Stomach (tissue), 4 donors: ENCODE data around the gene NELFB.

Experiments used
- POLR2A ChIP-seq, 4 donors: fragments of 450-650 bp; IDR thresholded peaks; one replicate each; pipeline ENCODE4 v1.6.1; 2016; ENCODE audit warnings: antibody characterized with exemption in 4 of 4, control low read depth in 2 of 4, mild to moderate bottlenecking in 1 of 4, moderate library complexity in 1 of 4
- POLR2AphosphoS5 ChIP-seq, 3 donors: sonication (generic); formaldehyde crosslinking; IDR thresholded peaks; one replicate each; pipeline ENCODE4 v1.6.1; 2016; ENCODE audit warnings: antibody characterized with exemption in 3 of 3
- TF ChIP-seq, protein P1 (sequence below), 7 experiments: fragments of 450-650 bp in 4 of 7; fragments of 200-600 bp in 3 of 7; sonication (generic) in 3 of 7; IDR thresholded peaks; one replicate each; pipeline ENCODE4 v1.5.1; 2016 to 2019; ENCODE audit warnings: antibody characterized with exemption in 7 of 7, control low read depth in 2 of 7, mild to moderate bottlenecking in 1 of 7

DNA sequence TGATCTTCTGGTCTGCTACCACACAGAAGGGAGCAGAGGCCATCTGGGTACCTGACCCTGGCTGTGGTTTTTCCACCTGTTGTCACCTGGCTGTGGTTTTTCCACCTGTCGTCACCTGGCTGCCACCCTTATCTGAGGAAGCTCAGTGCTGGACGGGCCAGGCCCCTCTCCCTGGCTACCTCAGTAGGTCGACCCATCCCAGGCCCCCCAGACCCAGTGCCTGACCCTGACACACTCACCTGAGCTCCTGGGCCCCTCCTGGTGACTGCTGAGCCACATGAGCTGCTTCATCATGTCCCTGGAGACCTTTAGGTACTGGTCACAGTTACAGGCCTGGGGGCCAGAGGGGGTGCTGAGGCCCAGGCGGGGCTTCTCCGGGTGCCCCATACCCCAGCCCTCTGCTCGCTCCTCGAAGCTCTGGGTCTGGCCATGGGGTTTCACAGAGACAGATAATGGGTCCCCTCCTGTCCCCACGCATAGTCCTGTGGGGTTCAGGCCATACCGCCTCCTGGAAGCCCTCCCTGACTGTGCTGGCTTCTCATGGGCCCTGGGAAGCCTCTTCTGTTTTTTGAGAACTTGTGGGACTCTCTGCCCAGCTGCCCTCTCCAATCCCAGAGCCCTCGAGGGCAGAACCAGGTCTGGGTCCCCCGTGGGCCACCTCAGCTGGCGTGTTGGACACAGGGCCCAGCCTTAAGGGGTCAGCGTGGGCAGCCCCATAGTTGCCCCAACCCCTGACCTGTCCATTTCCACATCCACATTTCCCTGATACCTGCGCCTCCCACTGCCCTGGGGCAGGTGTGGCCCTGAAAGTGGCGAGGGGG lies 54.5 kb downstream of the NELFB start:
- TF ChIP-seq, protein P1, sequence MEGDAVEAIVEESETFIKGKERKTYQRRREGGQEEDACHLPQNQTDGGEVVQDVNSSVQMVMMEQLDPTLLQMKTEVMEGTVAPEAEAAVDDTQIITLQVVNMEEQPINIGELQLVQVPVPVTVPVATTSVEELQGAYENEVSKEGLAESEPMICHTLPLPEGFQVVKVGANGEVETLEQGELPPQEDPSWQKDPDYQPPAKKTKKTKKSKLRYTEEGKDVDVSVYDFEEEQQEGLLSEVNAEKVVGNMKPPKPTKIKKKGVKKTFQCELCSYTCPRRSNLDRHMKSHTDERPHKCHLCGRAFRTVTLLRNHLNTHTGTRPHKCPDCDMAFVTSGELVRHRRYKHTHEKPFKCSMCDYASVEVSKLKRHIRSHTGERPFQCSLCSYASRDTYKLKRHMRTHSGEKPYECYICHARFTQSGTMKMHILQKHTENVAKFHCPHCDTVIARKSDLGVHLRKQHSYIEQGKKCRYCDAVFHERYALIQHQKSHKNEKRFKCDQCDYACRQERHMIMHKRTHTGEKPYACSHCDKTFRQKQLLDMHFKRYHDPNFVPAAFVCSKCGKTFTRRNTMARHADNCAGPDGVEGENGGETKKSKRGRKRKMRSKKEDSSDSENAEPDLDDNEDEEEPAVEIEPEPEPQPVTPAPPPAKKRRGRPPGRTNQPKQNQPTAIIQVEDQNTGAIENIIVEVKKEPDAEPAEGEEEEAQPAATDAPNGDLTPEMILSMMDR (IDR thresholded peaks at IDR 0.05), result no peak
- no peak for TF ChIP-seq POLR2A (IDR thresholded peaks at IDR 0.05)
- no peak for TF ChIP-seq POLR2AphosphoS5 (IDR thresholded peaks at IDR 0.05)
